Breast epithelium (tissue), 4 donors: ENCODE results near the gene IRF1. TPM values are rescaled to one million over a fixed set of nuclear protein-coding genes. Genes with fewer than 3 reads are reported as not detected.

Experiments
- DNase-seq, 2 donors: peaks; one replicate each; pipeline ENCODE4 v3.0.0-alpha.2; 2019; ENCODE audit warnings: low spot score in 2 of 2
- H3K27ac ChIP-seq, 2 donors: fragments of 200-600 bp; sonication (generic) in 1 of 2; one replicate each; pipeline ENCODE4 v1.5.1; 2016 to 2019; ENCODE audit warnings: mild to moderate bottlenecking in 1 of 2
- H3K27me3 ChIP-seq, 2 donors: fragments of 200-600 bp; sonication (generic) in 1 of 2; one replicate each; pipeline versions ENCODE4 v1.5.1 to v1.6.0; 2017 to 2019; ENCODE audit warnings: control low read depth in 1 of 2, mild to moderate bottlenecking in 1 of 2
- H3K36me3 ChIP-seq: fragments of 200-600 bp; one replicate; pipeline ENCODE4 v1.5.1; 2019
- H3K4me1 ChIP-seq, 2 donors: fragments of 200-600 bp; sonication (generic); one replicate each; pipeline ENCODE4 v1.5.1; 2016 to 2019; ENCODE audit warnings: control low read depth in 1 of 2
- H3K4me3 ChIP-seq, 3 donors: fragments of 200-600 bp; sonication (generic); 1 replicate in 2 of 3; 2 replicates in 1 of 3; pipeline ENCODE4 v1.5.1; 2016 to 2019; ENCODE audit warnings: mild to moderate bottlenecking in 3 of 3, moderate library complexity in 2 of 3
- H3K9me3 ChIP-seq, 2 donors: fragments of 200-600 bp; sonication (generic) in 1 of 2; one replicate each; pipeline ENCODE4 v1.5.1; 2016 to 2019; ENCODE audit warnings: control low read depth in 1 of 2
- POLR2A ChIP-seq: fragments of 450-650 bp; IDR thresholded peaks from one replicate; pipeline ENCODE4 v1.6.1; 2016; ENCODE audit warnings: antibody characterized with exemption, mild to moderate bottlenecking, moderate library complexity
- POLR2AphosphoS5 ChIP-seq, 3 donors: sonication (generic); formaldehyde crosslinking; IDR thresholded peaks; one replicate each; pipeline ENCODE4 v1.6.1; 2017; ENCODE audit warnings: antibody characterized with exemption in 3 of 3
- intact Hi-C: fragments of 100-400 bp; cut with DNase I; formaldehyde crosslinking; loops from one replicate; pipeline ENCODE4 v1.15.1; 2023; ENCODE audit warnings: low total_unique reads
- total RNA-seq, 3 donors: library from RNA; depleted of rRNA; stranded (reverse); fragments of >200 nt; gene quantifications; one replicate each; pipeline ENCODE4 v1.1.0, GENCODE V29; 2016
- TF ChIP-seq, protein P1 (sequence below), 3 donors: fragments of 450-650 bp; IDR thresholded peaks; one replicate each; pipeline ENCODE4 v1.5.1; 2016 to 2017; ENCODE audit warnings: antibody characterized with exemption in 3 of 3, mild to moderate bottlenecking in 3 of 3, moderate library complexity in 3 of 3

The IRF1 gene
- total RNA-seq, 3 donors from 2014 or later = 10.4 to 27.8 (median 18.0) TPM

DNA sequence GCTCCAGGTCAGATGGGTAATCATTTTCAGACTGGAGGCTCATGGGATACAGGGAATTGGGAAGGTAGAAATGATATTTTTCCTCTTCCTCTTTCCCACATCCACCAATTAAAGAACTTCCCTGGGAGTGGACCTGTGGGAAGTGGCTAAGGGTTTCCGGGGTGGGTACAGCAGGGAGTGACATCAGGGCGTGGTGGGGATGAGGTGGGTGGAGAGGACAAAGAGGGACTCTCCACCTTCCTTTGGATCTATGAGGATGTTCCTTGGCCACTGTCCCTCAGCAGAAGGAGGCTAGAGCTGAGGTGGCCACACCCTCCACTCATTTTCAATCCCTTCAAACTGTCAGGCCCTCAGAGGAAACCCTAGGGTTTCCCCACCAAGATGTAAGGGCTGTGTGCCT, 54.7 kb downstream of the IRF1 start:
- no peaks in the 10 kb centered on the region for H3K36me3 ChIP-seq
- H3K4me3 ChIP-seq = no peak overlapping the region
- intact Hi-C loops = no loop called here
- TF ChIP-seq, protein P1, sequence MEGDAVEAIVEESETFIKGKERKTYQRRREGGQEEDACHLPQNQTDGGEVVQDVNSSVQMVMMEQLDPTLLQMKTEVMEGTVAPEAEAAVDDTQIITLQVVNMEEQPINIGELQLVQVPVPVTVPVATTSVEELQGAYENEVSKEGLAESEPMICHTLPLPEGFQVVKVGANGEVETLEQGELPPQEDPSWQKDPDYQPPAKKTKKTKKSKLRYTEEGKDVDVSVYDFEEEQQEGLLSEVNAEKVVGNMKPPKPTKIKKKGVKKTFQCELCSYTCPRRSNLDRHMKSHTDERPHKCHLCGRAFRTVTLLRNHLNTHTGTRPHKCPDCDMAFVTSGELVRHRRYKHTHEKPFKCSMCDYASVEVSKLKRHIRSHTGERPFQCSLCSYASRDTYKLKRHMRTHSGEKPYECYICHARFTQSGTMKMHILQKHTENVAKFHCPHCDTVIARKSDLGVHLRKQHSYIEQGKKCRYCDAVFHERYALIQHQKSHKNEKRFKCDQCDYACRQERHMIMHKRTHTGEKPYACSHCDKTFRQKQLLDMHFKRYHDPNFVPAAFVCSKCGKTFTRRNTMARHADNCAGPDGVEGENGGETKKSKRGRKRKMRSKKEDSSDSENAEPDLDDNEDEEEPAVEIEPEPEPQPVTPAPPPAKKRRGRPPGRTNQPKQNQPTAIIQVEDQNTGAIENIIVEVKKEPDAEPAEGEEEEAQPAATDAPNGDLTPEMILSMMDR (IDR thresholded peaks at IDR 0.05) = no peak
- TF ChIP-seq POLR2AphosphoS5 (IDR thresholded peaks at IDR 0.05) = no peak
- TF ChIP-seq POLR2A = no peak
- no peaks in the 10 kb centered on the region for H3K9me3 ChIP-seq
- no peaks in the 10 kb centered on the region for H3K27me3 ChIP-seq
- H3K4me1 ChIP-seq = peaks cover 5 to 6% of the 10 kb centered on the region in 2 donors
- peak overlapping the region in 1 of 2 donors; percentile 61 for H3K27ac ChIP-seq
- DNase-seq = no peak

DNA sequence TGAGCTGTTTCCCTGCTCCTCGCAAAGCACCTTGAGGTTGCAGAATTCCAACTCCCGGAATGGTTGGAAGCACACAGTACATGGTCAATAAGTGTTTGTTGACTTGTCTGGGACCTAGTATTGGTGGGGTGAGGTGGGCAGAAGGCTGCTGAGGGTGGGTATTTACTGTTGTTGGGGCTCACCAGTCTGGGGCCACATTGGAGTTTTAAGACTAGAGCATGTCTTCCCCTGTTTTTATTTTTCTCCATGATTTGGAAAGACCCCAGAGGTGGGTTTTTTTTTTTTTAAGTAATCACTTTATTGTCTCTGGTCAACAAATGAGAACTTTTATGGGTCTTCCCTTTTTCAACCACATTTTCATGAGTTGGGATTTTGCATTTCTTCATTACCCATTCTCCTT, 55.1 kb downstream of the IRF1 start:
- no peak overlapping the region for H3K27ac ChIP-seq

GRCh38 chr5:132434416-132435286, 55.9 kb downstream of the IRF1 start:
- intact Hi-C loops = no loop called here
- H3K27ac ChIP-seq = peak overlapping the region in 1 of 2 donors; percentile 19
- no peaks in the 10 kb centered on the region for H3K27me3 ChIP-seq
- no peak for TF ChIP-seq POLR2A
- TF ChIP-seq POLR2AphosphoS5 (IDR thresholded peaks at IDR 0.05) = no peak
- TF ChIP-seq, protein P1 (IDR thresholded peaks at IDR 0.05) = no peak
- no peaks in the 10 kb centered on the region for H3K36me3 ChIP-seq
- no peaks in the 10 kb centered on the region for H3K9me3 ChIP-seq
- H3K4me1 ChIP-seq = peaks cover 1 to 3% of the 10 kb centered on the region in 2 donors
- H3K4me3 ChIP-seq = no peak overlapping the region
- no peak for DNase-seq

More for the DNA sequence above, 55.1 kb downstream of the IRF1 start:
- intact Hi-C loops = no loop called here
- no peak for TF ChIP-seq POLR2A
- no peak for TF ChIP-seq POLR2AphosphoS5 (IDR thresholded peaks at IDR 0.05)
- TF ChIP-seq, protein P1 (IDR thresholded peaks at IDR 0.05) = no peak
- no peak for DNase-seq
- Histone ChIP-seq H3K4me3 (no peak overlapping the region), H3K4me1 (peaks cover 5 to 6% of the 10 kb centered on the region in 2 donors), H3K36me3 (no peaks in the 10 kb centered on the region), H3K9me3 (no peaks in the 10 kb centered on the region), H3K27me3 (no peaks in the 10 kb centered on the region)

- Histone ChIP-seq H3K4me1 (peaks cover 1 to 2% of the 10 kb centered on the region in 2 donors), H3K27me3 (no peaks in the 10 kb centered on the region), H3K27ac (no peak overlapping the region), H3K9me3 (no peaks in the 10 kb centered on the region), H3K36me3 (no peaks in the 10 kb centered on the region), H3K4me3 (no peak overlapping the region)
- TF ChIP-seq, protein P1 (IDR thresholded peaks at IDR 0.05) = no peak
- TF ChIP-seq POLR2A (no peak), POLR2AphosphoS5 (IDR thresholded peaks at IDR 0.05) (no peak)
- no peak for DNase-seq
- intact Hi-C loops = no loop called here
These were observed 57.4 kb downstream of the IRF1 start for GRCh38 chr5:132433141-132433540.

- Histone ChIP-seq H3K27ac (no peak overlapping the region), H3K27me3 (no peaks in the 10 kb centered on the region), H3K9me3 (no peaks in the 10 kb centered on the region), H3K36me3 (no peaks in the 10 kb centered on the region), H3K4me1 (peaks cover 11 to 17% of the 10 kb centered on the region in 2 donors), H3K4me3 (no peak overlapping the region)
- DNase-seq = no peak
- intact Hi-C loops = no loop called here
- TF ChIP-seq POLR2A (no peak), POLR2AphosphoS5 (IDR thresholded peaks at IDR 0.05) (no peak)
- TF ChIP-seq, protein P1 (IDR thresholded peaks at IDR 0.05) = no peak
These were observed 58.9 kb downstream of the IRF1 start for GRCh38 chr5:132431632-132432031.
